H9 (cell line): Measurements from ENCODE around the gene NDST1. TPM values are rescaled to one million over a fixed set of nuclear protein-coding genes. Genes with fewer than 3 reads are reported as not detected.

Experiments
- DNase-seq: peaks from one replicate; pipeline ENCODE4 v3.0.0-alpha.2; 2017
- H2AFZ ChIP-seq: one replicate; pipeline ENCODE4 v1.6.1; 2013; ENCODE audit warnings: mild to moderate bottlenecking, low read length, control low read depth, moderate library complexity
- H2AK5ac ChIP-seq: 2 replicates; pipeline ENCODE4 v1.6.1; 2013; ENCODE audit warnings: low read length, control low read depth, mixed read lengths; ENCODE audit not compliant: insufficient read length
- H2BK120ac ChIP-seq: one replicate; pipeline ENCODE4 v1.6.1; 2013; ENCODE audit warnings: low read depth, mild to moderate bottlenecking, low read length, control low read depth, inconsistent platforms; ENCODE audit not compliant: poor library complexity, severe bottlenecking
- H2BK12ac ChIP-seq: 2 replicates; pipeline ENCODE4 v1.6.1; 2013; ENCODE audit warnings: low read length, control low read depth, mixed read lengths, low read depth; ENCODE audit not compliant: insufficient read length
- H2BK15ac ChIP-seq: 2 replicates; pipeline ENCODE4 v1.6.1; 2013; ENCODE audit warnings: low read depth, low read length, control low read depth
- H2BK20ac ChIP-seq: one replicate; pipeline ENCODE4 v1.6.1; 2013; ENCODE audit warnings: low read depth, mild to moderate bottlenecking, low read length, control low read depth, inconsistent platforms; ENCODE audit not compliant: poor library complexity, severe bottlenecking
- H2BK5ac ChIP-seq: 2 replicates; pipeline ENCODE4 v1.6.1; 2013; ENCODE audit warnings: low read length, control low read depth, mixed read lengths; ENCODE audit not compliant: insufficient read length
- H3K14ac ChIP-seq: 2 replicates; pipeline ENCODE4 v1.6.1; 2013; ENCODE audit warnings: low read length, control low read depth; ENCODE audit not compliant: insufficient read depth
- H3K18ac ChIP-seq: 2 replicates; pipeline ENCODE4 v1.6.1; 2013; ENCODE audit warnings: low read depth, mild to moderate bottlenecking, mixed read lengths, low read length, control low read depth; ENCODE audit not compliant: insufficient read length
- H3K23ac ChIP-seq: 2 replicates; pipeline ENCODE4 v1.6.1; 2013; ENCODE audit warnings: low read length, control low read depth, mixed read lengths, low read depth; ENCODE audit not compliant: insufficient read length
- H3K23me2 ChIP-seq: 2 replicates; pipeline ENCODE4 v1.6.1; 2013; ENCODE audit warnings: low read depth, mild to moderate bottlenecking, mixed read lengths, low read length, control low read depth; ENCODE audit not compliant: insufficient read length, poor library complexity, severe bottlenecking
- H3K27ac ChIP-seq: 2 replicates; pipeline ENCODE4 v1.5.1; 2013; ENCODE audit warnings: low read length, control low read depth, mixed read lengths, low read depth; ENCODE audit not compliant: insufficient read length
- H3K27me3 ChIP-seq: 2 replicates; pipeline ENCODE4 v1.6.1; 2013; ENCODE audit warnings: low read length, control low read depth, inconsistent platforms; ENCODE audit not compliant: insufficient read depth
- H3K4ac ChIP-seq: 2 replicates; pipeline ENCODE4 v1.6.1; 2013; ENCODE audit warnings: low read depth, mild to moderate bottlenecking, control low read depth, inconsistent platforms, low read length, moderate library complexity
- H3K4me1 ChIP-seq: 2 replicates; pipeline ENCODE4 v1.6.1; 2013; ENCODE audit warnings: low read length, control low read depth, inconsistent platforms; ENCODE audit not compliant: insufficient read depth
- H3K4me2 ChIP-seq: 2 replicates; pipeline ENCODE4 v1.6.1; 2013; ENCODE audit warnings: low read length, control low read depth, mixed read lengths; ENCODE audit not compliant: insufficient read length, insufficient read depth
- H3K56ac ChIP-seq: 2 replicates; pipeline ENCODE4 v1.6.1; 2013; ENCODE audit warnings: low read depth, mild to moderate bottlenecking, mixed read lengths, low read length, control low read depth; ENCODE audit not compliant: insufficient read length
- H3K79me1 ChIP-seq: 2 replicates; pipeline ENCODE4 v1.6.1; 2013; ENCODE audit warnings: low read depth, mild to moderate bottlenecking, moderate library complexity, low read length, control low read depth, inconsistent platforms; ENCODE audit not compliant: insufficient read depth, poor library complexity, severe bottlenecking
- H3K79me2 ChIP-seq: 2 replicates; pipeline ENCODE4 v1.6.1; 2013; ENCODE audit warnings: low read length, control low read depth, inconsistent platforms; ENCODE audit not compliant: insufficient read depth
- H3K9ac ChIP-seq: 2 replicates; pipeline ENCODE4 v1.6.1; 2013; ENCODE audit warnings: low read length, control low read depth, mixed read lengths; ENCODE audit not compliant: insufficient read length; ENCODE audit errors: extremely low read depth
- H3K9me3 ChIP-seq: one replicate; pipeline ENCODE4 v1.6.1; 2013; ENCODE audit warnings: low read depth, low read length, inconsistent platforms; ENCODE audit not compliant: control insufficient read depth
- H3T11ph ChIP-seq: one replicate; pipeline ENCODE4 v1.6.1; 2013; ENCODE audit warnings: mild to moderate bottlenecking, low read length, control low read depth, inconsistent platforms
- H4K20me1 ChIP-seq: one replicate; pipeline ENCODE4 v1.6.1; 2013; ENCODE audit not compliant: control insufficient read depth, insufficient read length, insufficient read depth
- H4K5ac ChIP-seq: 2 replicates; pipeline ENCODE4 v1.6.1; 2013; ENCODE audit warnings: low read depth, mild to moderate bottlenecking, mixed read lengths, low read length, control low read depth; ENCODE audit not compliant: insufficient read length
- H4K8ac ChIP-seq: replicated peaks from 2 replicates; pipeline ENCODE4 v1.6.1; 2013; ENCODE audit warnings: low read length, control low read depth, mixed read lengths, low read depth; ENCODE audit not compliant: insufficient read length
- H4K91ac ChIP-seq: 2 replicates; pipeline ENCODE4 v1.6.1; 2013; ENCODE audit warnings: low read depth, mild to moderate bottlenecking, moderate library complexity, mixed read lengths, low read length, control low read depth; ENCODE audit not compliant: insufficient read length
- H3K27ac Mint-ChIP-seq, 3 experiments: 2 replicates in 2 of 3; 3 replicates in 1 of 3; pipeline ENCODE4 v1.8.0; 2020 to 2021; ENCODE audit warnings: mixed read lengths in 3 of 3, mild to moderate bottlenecking in 1 of 3, moderate library complexity in 1 of 3
- H3K27me3 Mint-ChIP-seq: 2 replicates; pipeline ENCODE4 v1.8.0; 2021; ENCODE audit warnings: low read depth, mild to moderate bottlenecking, moderate library complexity, mixed read lengths
- H3K36me3 Mint-ChIP-seq, 3 experiments: 2 replicates in 2 of 3; 3 replicates in 1 of 3; pipeline ENCODE4 v1.8.0; 2020 to 2021; ENCODE audit warnings: low read depth in 3 of 3, mixed read lengths in 3 of 3; ENCODE audit not compliant: insufficient read depth in 1 of 3
- H3K4me1 Mint-ChIP-seq, 2 experiments: 2 replicates each; pipeline ENCODE4 v1.8.0; 2020; ENCODE audit warnings: mixed read lengths in 2 of 2
- H3K4me3 Mint-ChIP-seq, 2 experiments: 2 replicates in 1 of 2; 3 replicates in 1 of 2; pipeline ENCODE4 v1.8.0; 2020 to 2021; ENCODE audit warnings: mild to moderate bottlenecking in 2 of 2, mixed read lengths in 2 of 2, moderate library complexity in 1 of 2
- H3K9me3 Mint-ChIP-seq, 2 experiments: 2 replicates in 1 of 2; 3 replicates in 1 of 2; pipeline ENCODE4 v1.8.0; 2020; ENCODE audit warnings: mild to moderate bottlenecking in 2 of 2, mixed read lengths in 2 of 2, moderate library complexity in 1 of 2
- CTCF ChIP-seq: fragments of 200-600 bp; sonication (generic); conservative IDR thresholded peaks from 3 replicates; pipeline ENCODE4 v1.8.0; 2021; ENCODE audit warnings: antibody characterized with exemption, mild to moderate bottlenecking
- WGBS: extraction: QIAGEN DNeasy Blood & Tissue Kit; methylation state at CpG from one replicate; pipeline ENCODE4 v1.1.7; 2013; ENCODE audit warnings: missing lambda C conversion rate, low lambda C conversion rate, mixed read lengths; ENCODE audit not compliant: insufficient read length; ENCODE audit errors: extremely low coverage; 5-methylcytosine and 5-hydroxymethylcytosine counted together
- total RNA-seq: library from RNA; stranded (reverse); gene quantifications from 2 replicates; pipeline ENCODE4 v1.2.1, GENCODE V29; 2021

Gene NDST1
- total RNA-seq, 1 experiment from 2014 or later = 65.5 TPM

GRCh38 chr5:150603491-150603890 lies 95.6 kb downstream of the NDST1 start:
- no peaks in the 10 kb centered on the region for H3K9me3 Mint-ChIP-seq
- no peak for TF ChIP-seq CTCF
- no peak for DNase-seq
- H3K27ac ChIP-seq = no peak overlapping the region
- H3K27me3 Mint-ChIP-seq = no peaks in the 10 kb centered on the region; the same call in 1 of the 2 replicates
- H3K9ac ChIP-seq = no peak overlapping the region
- H2AFZ ChIP-seq = no peak overlapping the region
- H3T11ph ChIP-seq = no peak overlapping the region
- peaks cover 4 to 17% of the 10 kb centered on the region in 2 experiments; a peak in 2 of 4 replicates for H3K4me1 Mint-ChIP-seq
- no peak overlapping the region for H4K5ac ChIP-seq
- H3K23ac ChIP-seq = no peak overlapping the region
- no peak overlapping the region for H3K56ac ChIP-seq
- no peaks in the 10 kb centered on the region for H3K79me1 ChIP-seq
- no peak overlapping the region for H3K18ac ChIP-seq
- no CpG with 5 or more reads among the region's 3 CpGs for whole genome bisulfite sequencing
- H3K27ac Mint-ChIP-seq = no peak overlapping the region; a peak in 1 of 7 replicates
- no peak overlapping the region for H2BK12ac ChIP-seq
- no peak overlapping the region for H2BK15ac ChIP-seq
- H2AK5ac ChIP-seq = no peak overlapping the region
- no peak overlapping the region for H4K8ac ChIP-seq
- no peaks in the 10 kb centered on the region for H4K20me1 ChIP-seq
- H3K23me2 ChIP-seq = no peaks in the 10 kb centered on the region
- H3K4me3 Mint-ChIP-seq = no peak overlapping the region
- H2BK5ac ChIP-seq = no peak overlapping the region
- H2BK20ac ChIP-seq = no peak overlapping the region
- no peaks in the 10 kb centered on the region for H3K79me2 ChIP-seq
- no peak overlapping the region for H3K4me2 ChIP-seq
- H3K4me1 ChIP-seq = no peaks in the 10 kb centered on the region
- H3K27me3 ChIP-seq = no peaks in the 10 kb centered on the region
- H3K14ac ChIP-seq = no peak overlapping the region
- H2BK120ac ChIP-seq = no peak overlapping the region
- H4K91ac ChIP-seq = no peak overlapping the region
- no peaks in the 10 kb centered on the region for H3K36me3 Mint-ChIP-seq
- no peaks in the 10 kb centered on the region for H3K9me3 ChIP-seq
- H3K4ac ChIP-seq = no peak overlapping the region
